K562 (cell line): ENCODE data around the gene AFF3. TPM values are rescaled to one million over a fixed set of nuclear protein-coding genes. Genes with fewer than 3 reads are reported as not detected.

Source experiments
- ATAC-seq: fragments of 200-7000 bp; cut with Tn5 transposase; 3 replicates; pipeline ENCODE4 v1.9.1; 2020; ENCODE audit warnings: moderate library complexity
- BruUV-seq: library from RNA; stranded (reverse); fragments of 400-500 nt; replicated peaks from 2 replicates; lab custom pipeline; 2021; lab: Mats Ljungman, UMichigan
- CTCF ChIA-PET: fragments of 300-600 bp; formaldehyde crosslinking; extraction: SDS; loops from one replicate; lab custom pipeline; 2021; ENCODE audit warnings: low intra/inter-chr PET ratio; lab: Yijun Ruan, JAX
- POLR2A ChIA-PET: fragments of 300-600, 350-650 bp; sonication (Branson Sonifier 250); formaldehyde crosslinking; extraction: SDS; loops from one replicate; lab custom pipeline; 2021; ENCODE audit warnings: antibody characterized with exemption, inconsistent platforms; lab: Yijun Ruan, JAX
- DNase-seq, 4 experiments: peaks; one replicate each; pipeline versions ENCODE4 v3.0.0 to v3.0.0-alpha.2; 2011 to 2018; ENCODE audit warnings: low spot score in 3 of 4, mixed read lengths in 3 of 4; ENCODE audit errors: extremely low read depth in 1 of 4
- FAIRE-seq: peaks from 2 replicates; lab custom pipeline; 2011; peaks lifted over from hg19 to GRCh38; lab: Jason Lieb, UNC
- H2AFZ ChIP-seq: 2 replicates; pipeline ENCODE4 v1.6.0; 2011; ENCODE audit warnings: low read depth, low read length, control low read depth, inconsistent platforms
- H3K27ac ChIP-seq: fragments of 200-600 bp; 3 replicates; pipeline ENCODE4 v1.8.0; 2011; ENCODE audit warnings: low read depth, mild to moderate bottlenecking, control low read depth, inconsistent platforms, low read length, moderate library complexity, mixed read lengths; ENCODE audit errors: extremely low read depth
- H3K27me3 ChIP-seq, 2 experiments: fragments of 300-600 bp in 1 of 2; 2 replicates in 1 of 2; 3 replicates in 1 of 2; pipeline versions ENCODE4 v1.6.0 to v1.8.0; 2011; ENCODE audit warnings: inconsistent platforms in 2 of 2, low read length in 2 of 2, mild to moderate bottlenecking in 1 of 2, mixed read lengths in 1 of 2, moderate library complexity in 1 of 2; ENCODE audit not compliant: control insufficient read depth in 2 of 2, insufficient read depth in 2 of 2
- H3K36me3 ChIP-seq: fragments of 300-600 bp; 3 replicates; pipeline ENCODE4 v1.8.0; 2011; ENCODE audit warnings: mild to moderate bottlenecking, low read length, inconsistent platforms; ENCODE audit not compliant: control insufficient read depth, insufficient read depth
- H3K4me1 ChIP-seq, 2 experiments: fragments of 200-600 bp in 1 of 2; replicated peaks in 1 of 2; 2 replicates in 1 of 2; 3 replicates in 1 of 2; pipeline versions ENCODE4 v1.5.1 to v1.8.0; 2011; ENCODE audit warnings: inconsistent platforms in 2 of 2, low read length in 2 of 2, mild to moderate bottlenecking in 1 of 2, mixed read lengths in 1 of 2, moderate library complexity in 1 of 2; ENCODE audit not compliant: control insufficient read depth in 2 of 2, insufficient read depth in 2 of 2
- H3K4me2 ChIP-seq: 2 replicates; pipeline ENCODE4 v1.6.1; 2011; ENCODE audit warnings: low read length, control low read depth, inconsistent platforms, mixed read lengths; ENCODE audit not compliant: insufficient read depth
- H3K4me3 ChIP-seq: fragments of 200-600 bp; sonication (generic), shearing (Covaris generic); 2 replicates; pipeline ENCODE4 v1.5.1; 2016; ENCODE audit warnings: control low read depth, inconsistent platforms
- H3K79me2 ChIP-seq: fragments of 200-600 bp; 3 replicates; pipeline ENCODE4 v1.8.0; 2011; ENCODE audit warnings: low read length, inconsistent platforms; ENCODE audit not compliant: control insufficient read depth, insufficient read depth
- H3K9ac ChIP-seq, 2 experiments: 2 replicates each; pipeline versions ENCODE4 v1.6.0 to v1.6.1; 2011; ENCODE audit warnings: low read depth in 2 of 2, low read length in 2 of 2, control low read depth in 1 of 2, inconsistent platforms in 1 of 2, mild to moderate bottlenecking in 1 of 2, mixed read lengths in 1 of 2; ENCODE audit not compliant: insufficient read depth in 1 of 2
- H3K9me1 ChIP-seq: one replicate; pipeline ENCODE4 v1.6.0; 2011; ENCODE audit warnings: inconsistent platforms, mild to moderate bottlenecking, low read length, moderate library complexity; ENCODE audit not compliant: control insufficient read depth, insufficient read depth
- H3K9me3 ChIP-seq: replicated peaks from 2 replicates; pipeline ENCODE4 v1.5.1; 2011; ENCODE audit warnings: low read depth, low read length, inconsistent platforms; ENCODE audit not compliant: control insufficient read depth, insufficient read depth
- H4K20me1 ChIP-seq: replicated peaks from 2 replicates; pipeline ENCODE4 v1.6.1; 2011; ENCODE audit warnings: low read length, inconsistent platforms, mixed read lengths; ENCODE audit not compliant: control insufficient read depth, insufficient read depth
- CBFA2T3 ChIP-seq: fragments of 450-650 bp; IDR thresholded peaks from 2 replicates; pipeline ENCODE4 v1.6.1; 2017
- CXXC5 ChIP-seq: fragments of 250-450 bp; sonication (Bioruptor Pico); IDR thresholded peaks from 2 replicates; pipeline ENCODE4 v1.8.0; 2022; ENCODE audit warnings: inconsistent platforms, mild to moderate bottlenecking, moderate library complexity
- ESRRB ChIP-seq: fragments of 250-450 bp; sonication (Bioruptor Pico); IDR thresholded peaks from 2 replicates; pipeline ENCODE4 v1.5.0; 2020; ENCODE audit warnings: mild to moderate bottlenecking, moderate library complexity, borderline replicate concordance
- POLR2G ChIP-seq: fragments of 200-400 bp; formaldehyde crosslinking; IDR thresholded peaks from 2 replicates; pipeline ENCODE4 v1.6.1; 2017; ENCODE audit warnings: low read depth, mild to moderate bottlenecking, antibody characterized with exemption, low read length, moderate library complexity
- PRMT5 ChIP-seq: sonication (generic); formaldehyde crosslinking; IDR thresholded peaks from 2 replicates; pipeline ENCODE4 v1.5.0; 2020; ENCODE audit warnings: missing genetic modification reagents
- SMARCA4 ChIP-seq: fragments of 450-650 bp; IDR thresholded peaks from 2 replicates; pipeline ENCODE4 v1.6.1; 2016
- WGBS: fragments of 100-300 bp; shearing (Covaris generic); methylation state at CpG from one replicate; pipeline ENCODE4 v1.1.6; 2016; ENCODE audit warnings: low coverage, mixed read lengths; ENCODE audit not compliant: insufficient coverage; ENCODE audit errors: missing lambda C conversion rate; 5-methylcytosine and 5-hydroxymethylcytosine counted together
- in situ Hi-C: fragments of 300-500 bp; cut with MboI; formaldehyde crosslinking; loops from 4 replicates; pipeline ENCODE4 v1.15.0; 2018; ENCODE audit warnings: inconsistent platforms, mixed read lengths
- intact Hi-C: fragments of 100-400 bp; cut with micrococcal nuclease; formaldehyde crosslinking; loops from 2 replicates; pipeline ENCODE4 v1.14.2; 2022
- polyA plus RNA-seq, 8 experiments: library from polyadenylated mRNA; depleted of rRNA in 4 of 8; stranded (reverse) in 5 of 8; unstranded in 3 of 8; fragments of >200 nt; fragmentation: Nextera tagmentation in 2 of 8; fragmentation: Illumina TruSeq in 1 of 8; extraction: Ambion mirVana in 2 of 8; extraction: Trizol in 1 of 8; gene quantifications; 2 replicates each; pipeline versions ENCODE4 v1.2.1 to v1.2.3, GENCODE V29; 2011 to 2014; ENCODE audit warnings: inconsistent platforms in 1 of 8, missing spikeins in 1 of 8
- total RNA-seq, 7 experiments: library from RNA; depleted of rRNA in 6 of 7; stranded (reverse); fragments of >200 nt in 6 of 7; fragmentation: Illumina TruSeq in 2 of 7; extraction: Trizol in 2 of 7; gene quantifications; 2 replicates each; pipeline versions ENCODE4 v1.2.1 to v1.2.3, GENCODE V29; 2011 to 2021; ENCODE audit warnings: low replicate concordance in 1 of 7
- TF ChIP-seq, protein P1 (sequence below): fragments of 250-450 bp; sonication (Bioruptor Pico); IDR thresholded peaks from 2 replicates; pipeline ENCODE4 v1.6.1; 2021; ENCODE audit warnings: mild to moderate bottlenecking

AFF3 gene
- total and polyA plus RNA-seq, 9 of the 15 experiments (the other 6 are each of a cell fraction or from before 2014, with no cell fraction given), result 0.02 to 0.11 TPM; not detected in 7

DNA sequence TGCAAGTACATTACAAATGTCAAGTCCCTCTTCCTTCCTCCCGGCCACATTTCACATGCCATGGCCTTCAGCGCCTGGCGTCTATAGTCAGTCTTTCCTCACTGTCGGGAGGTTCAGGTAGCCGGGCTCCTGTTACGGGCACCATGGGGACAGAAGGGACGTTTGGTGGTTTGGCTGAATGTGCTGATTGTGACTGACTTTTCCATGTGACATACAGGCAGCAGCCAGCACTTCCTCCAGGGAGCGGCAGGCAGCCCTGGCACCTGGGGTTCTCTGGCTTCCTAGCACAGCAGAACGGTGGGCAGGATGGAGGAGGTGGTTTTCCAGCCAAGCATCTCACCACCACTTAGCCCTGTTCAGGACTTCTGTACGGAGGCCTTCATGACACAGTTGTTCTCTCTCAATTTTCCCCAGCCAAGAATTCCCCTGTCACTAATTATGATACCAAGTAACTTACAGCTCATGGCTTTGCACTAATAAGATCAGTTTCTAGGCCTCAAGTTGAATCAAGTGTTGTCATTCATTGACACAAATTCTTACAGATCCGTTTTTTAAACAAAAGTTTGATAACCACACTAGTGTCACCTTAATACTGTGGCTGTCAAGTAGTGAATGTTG lies 568.6 kb downstream of the AFF3 start:
- FAIRE-seq (no peak), DNase-seq (no peak), ATAC-seq (no peak)
- WGBS, result 1% methylated on average over 11 of the region's 11 CpGs
- CTCF ChIA-PET, result no interaction called here
- H3K27me3 ChIP-seq, result peaks cover 39 to 58% of the 10 kb centered on the region in 2 experiments
- no peak overlapping the region for H3K9ac ChIP-seq
- BruUV-seq, result no TSS peak
- H3K4me3 ChIP-seq, result no peak overlapping the region
- no peaks in the 10 kb centered on the region for H4K20me1 ChIP-seq
- no peaks in the 10 kb centered on the region for H3K4me1 ChIP-seq
- TF ChIP-seq POLR2G, result no peak
- no peak for TF ChIP-seq SMARCA4
- TF ChIP-seq ESRRB, result no peak
- TF ChIP-seq CBFA2T3, result no peak
- no peak for TF ChIP-seq PRMT5 (CRISPR knock-in tag)
- TF ChIP-seq, protein P1, sequence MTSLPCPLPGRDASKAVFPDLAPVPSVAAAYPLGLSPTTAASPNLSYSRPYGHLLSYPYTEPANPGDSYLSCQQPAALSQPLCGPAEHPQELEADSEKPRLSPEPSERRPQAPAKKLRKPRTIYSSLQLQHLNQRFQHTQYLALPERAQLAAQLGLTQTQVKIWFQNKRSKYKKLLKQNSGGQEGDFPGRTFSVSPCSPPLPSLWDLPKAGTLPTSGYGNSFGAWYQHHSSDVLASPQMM, result no peak
- TF ChIP-seq CXXC5 (CRISPR knock-in tag), result no peak
- TF ChIP-seq, all 486 proteins: peak for 0
- H3K4me2 ChIP-seq, result no peak overlapping the region
- H3K36me3 ChIP-seq, result no peaks in the 10 kb centered on the region
- in situ Hi-C loops (loop anchor here (25.0 kb wide), 2 partner anchors 239 to 814 kb away; no protein-coding TSS in a partner anchor), intact Hi-C loops (no loop called here)
- POLR2A ChIA-PET, result interaction anchor here (0.6 kb wide), 1 partner anchor 40 kb away, joined by 5 read pairs; no protein-coding TSS in a partner anchor
- no peaks in the 10 kb centered on the region for H3K9me1 ChIP-seq
- H3K9me3 ChIP-seq, result no peaks in the 10 kb centered on the region
- no peak overlapping the region for H2AFZ ChIP-seq
- H3K79me2 ChIP-seq, result no peaks in the 10 kb centered on the region
- no peak overlapping the region for H3K27ac ChIP-seq
